Measurements from ENCODE around the gene PLXDC1. TPM values are rescaled to one million over a fixed set of nuclear protein-coding genes. Genes with fewer than 3 reads are reported as not detected.

The PLXDC1 gene
- total and polyA plus RNA-seq, 2 of the 8 experiments (the other 6 are each of a cell fraction or from before 2014, with no cell fraction given): 4.1 to 14.6 TPM

DNA sequence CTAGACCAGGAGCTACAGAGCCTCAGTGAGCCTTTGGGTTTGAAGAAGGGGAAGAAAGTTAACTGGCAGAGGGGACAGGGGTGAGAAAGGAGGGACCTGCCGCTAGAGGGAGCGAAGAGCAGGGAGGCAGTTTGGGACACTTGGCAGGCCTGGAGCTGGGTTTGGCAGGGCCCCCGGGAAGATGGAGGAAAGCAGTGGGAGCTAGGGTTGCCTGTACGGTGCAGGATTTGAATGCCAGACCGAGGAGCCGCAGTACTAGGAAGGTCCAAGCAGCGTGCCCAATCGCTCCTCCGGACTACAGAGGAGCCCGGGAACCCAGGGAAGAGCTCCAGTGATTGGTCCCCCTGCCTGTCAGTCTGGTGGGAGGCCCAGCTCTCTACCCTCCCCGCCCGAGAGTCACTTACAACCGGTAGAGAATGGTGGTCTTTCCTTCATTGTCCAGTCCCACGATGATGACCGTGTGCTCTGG lies 13.3 kb upstream of the PLXDC1 start:
- Histone ChIP-seq H4K20me1 (replicated peaks in 1 of 2; ENCODE audit: control insufficient read depth in 1 of 2, insufficient read depth in 2 of 2, low read length in 2 of 2) (no peaks in the 10 kb centered on the region), H4K5ac (ENCODE audit: insufficient read length, low read depth, low read length) (no peak overlapping the region), H3K9ac (replicated peaks in 1 of 4; ENCODE audit: extremely low read depth in 1 of 4, low read depth in 3 of 4, low read length in 3 of 4) (no peak overlapping the region), H3K79me2 (ENCODE audit: control insufficient read depth in 1 of 2, insufficient read depth in 2 of 2, low read length in 2 of 2) (no peaks in the 10 kb centered on the region), H3K23me2 (ENCODE audit: low read depth, low read length) (peaks cover 12% of the 10 kb centered on the region; the same call in 1 of the 2 replicates), H3K14ac (ENCODE audit: insufficient read length) (no peak overlapping the region), H2BK5ac (ENCODE audit: low read depth, low read length) (no peak overlapping the region), H4K8ac (ENCODE audit: extremely low read depth, insufficient read depth, low read length) (peak overlapping the region; percentile 39; the same call in 1 of the 2 replicates), H3K4me3 (ENCODE audit: extremely low read depth in 1 of 4, insufficient read depth in 2 of 4, low read depth in 3 of 4, low read length in 4 of 4) (peak overlapping the region; percentile 58 to 84 (median 77)), H2BK12ac (ENCODE audit: low read depth, low read length) (no peak overlapping the region), H3K4me2 (ENCODE audit: insufficient read depth in 1 of 2, low read depth in 2 of 2, low read length in 2 of 2) (peak overlapping the region; percentile 95 to 96), H2BK120ac (replicated peaks; ENCODE audit: low read depth, low read length) (no peak overlapping the region), H3K56ac (replicated peaks; ENCODE audit: insufficient read length, low read depth, low read length) (no peak overlapping the region), H3K9me3 (ENCODE audit: insufficient read depth in 2 of 2, low read depth in 1 of 2, low read length in 1 of 2) (no peaks in the 10 kb centered on the region), H3K18ac (ENCODE audit: extremely low read depth, low read length) (peak overlapping the region; percentile 44; the same call in 1 of the 2 replicates), H2BK15ac (ENCODE audit: low read length) (no peak overlapping the region), H3K36me3 (ENCODE audit: control insufficient read depth in 2 of 4, insufficient read depth in 4 of 4, low read length in 3 of 4) (no peaks in the 10 kb centered on the region), H2BK20ac (ENCODE audit: low read length) (no peak overlapping the region), H3K27me3 (replicated peaks in 1 of 4; ENCODE audit: control insufficient read depth in 3 of 4, extremely low read depth in 1 of 4, insufficient read depth in 3 of 4, low read length in 3 of 4) (peaks cover 14 to 31% (median 25%) of the 10 kb centered on the region in 4 experiments), H2AK5ac (ENCODE audit: low read depth, low read length) (no peak overlapping the region), H3K27ac (ENCODE audit: low read depth, low read length) (no peak overlapping the region), H3K4ac (replicated peaks; ENCODE audit: insufficient read length, low read depth, low read length) (no peak overlapping the region), H3K4me1 (replicated peaks in 1 of 4; ENCODE audit: control insufficient read depth in 3 of 4, insufficient read depth in 4 of 4, low read length in 3 of 4) (peaks cover 0 to 8% (median 6%) of the 10 kb centered on the region in 4 experiments; a peak in 5 of 7 replicates), H3K79me1 (ENCODE audit: low read depth, low read length) (no peaks in the 10 kb centered on the region), H4K91ac (replicated peaks; ENCODE audit: insufficient read length, low read length) (no peak overlapping the region), H2AFZ (ENCODE audit: low read length) (peak overlapping the region; percentile 96), H3K23ac (ENCODE audit: insufficient read length) (no peak overlapping the region)
- ChIA-PET POLR2A (ENCODE audit: partially characterized antibody) (interaction anchor here (0.7 to 3.9 kb wide), 8 partner anchors 9 to 193 kb away, joined by 3 to 35 read pairs (median 5); partner anchors contain the start of gene RPL19), CTCF (ENCODE audit: partially characterized antibody) (interaction anchor here (0.6 to 10.8 kb wide), 46 partner anchors 10 to 667 kb away, joined by 3 to 151 read pairs (median 4); partner anchors contain the start of genes LASP1NB and RPL19)
- DNase-seq (ENCODE audit: low read depth in 1 of 2, low spot score in 2 of 2) (peak; percentile 90 to 91), FAIRE-seq (peak; percentile 88)
- WGBS, 2 experiments (ENCODE audit: extremely low coverage in 1 of 2, insufficient coverage in 1 of 2, insufficient read length in 1 of 2, insufficient replicate concordance in 2 of 2, low coverage in 1 of 2, low lambda C conversion rate in 2 of 2, missing lambda C conversion rate in 1 of 2): 2% methylated on average over 15 of the region's 15 CpGs; no CpG with 5 or more reads in 1 of the 2 experiments
- TF ChIP-seq KDM5A (IDR thresholded peaks at IDR 0.05; ENCODE audit: low read length) (no peak), ASH2L (IDR thresholded peaks at IDR 0.05; ENCODE audit: low read length) (peak; percentile 43), TBP (IDR thresholded peaks at IDR 0.05; ENCODE audit: low read depth, low read length) (peak; percentile 70), SP2 (IDR thresholded peaks at IDR 0.05; ENCODE audit: low read length) (peak; percentile 48), TAF1 (IDR thresholded peaks at IDR 0.05; ENCODE audit: low read depth, low read length) (peak; percentile 59; the same call in 1 of the 2 replicates), MAFK (IDR thresholded peaks at IDR 0.05; ENCODE audit: low read depth, low read length) (no peak), SRF (IDR thresholded peaks at IDR 0.05; ENCODE audit: low read depth, low read length) (no peak), GABPA (IDR thresholded peaks at IDR 0.05; ENCODE audit: borderline replicate concordance, insufficient read depth, low read length) (peak; percentile 66; the same call in 1 of the 2 replicates), KDM1A (IDR thresholded peaks at IDR 0.05; ENCODE audit: borderline replicate concordance, low read length) (peak; percentile 68; the same call in 1 of the 2 replicates)
- TF ChIP-seq, protein P1, sequence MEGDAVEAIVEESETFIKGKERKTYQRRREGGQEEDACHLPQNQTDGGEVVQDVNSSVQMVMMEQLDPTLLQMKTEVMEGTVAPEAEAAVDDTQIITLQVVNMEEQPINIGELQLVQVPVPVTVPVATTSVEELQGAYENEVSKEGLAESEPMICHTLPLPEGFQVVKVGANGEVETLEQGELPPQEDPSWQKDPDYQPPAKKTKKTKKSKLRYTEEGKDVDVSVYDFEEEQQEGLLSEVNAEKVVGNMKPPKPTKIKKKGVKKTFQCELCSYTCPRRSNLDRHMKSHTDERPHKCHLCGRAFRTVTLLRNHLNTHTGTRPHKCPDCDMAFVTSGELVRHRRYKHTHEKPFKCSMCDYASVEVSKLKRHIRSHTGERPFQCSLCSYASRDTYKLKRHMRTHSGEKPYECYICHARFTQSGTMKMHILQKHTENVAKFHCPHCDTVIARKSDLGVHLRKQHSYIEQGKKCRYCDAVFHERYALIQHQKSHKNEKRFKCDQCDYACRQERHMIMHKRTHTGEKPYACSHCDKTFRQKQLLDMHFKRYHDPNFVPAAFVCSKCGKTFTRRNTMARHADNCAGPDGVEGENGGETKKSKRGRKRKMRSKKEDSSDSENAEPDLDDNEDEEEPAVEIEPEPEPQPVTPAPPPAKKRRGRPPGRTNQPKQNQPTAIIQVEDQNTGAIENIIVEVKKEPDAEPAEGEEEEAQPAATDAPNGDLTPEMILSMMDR (IDR thresholded peaks at IDR 0.05; ENCODE audit: control extremely low read depth in 1 of 3, insufficient read depth in 1 of 3, low read depth in 1 of 3, low read length in 3 of 3): peak; percentile 85 to 98 (median 95)

Measured in H1 (cell line).